ENCODE data around the gene CXCR4.

CXCR4 gene

DNA sequence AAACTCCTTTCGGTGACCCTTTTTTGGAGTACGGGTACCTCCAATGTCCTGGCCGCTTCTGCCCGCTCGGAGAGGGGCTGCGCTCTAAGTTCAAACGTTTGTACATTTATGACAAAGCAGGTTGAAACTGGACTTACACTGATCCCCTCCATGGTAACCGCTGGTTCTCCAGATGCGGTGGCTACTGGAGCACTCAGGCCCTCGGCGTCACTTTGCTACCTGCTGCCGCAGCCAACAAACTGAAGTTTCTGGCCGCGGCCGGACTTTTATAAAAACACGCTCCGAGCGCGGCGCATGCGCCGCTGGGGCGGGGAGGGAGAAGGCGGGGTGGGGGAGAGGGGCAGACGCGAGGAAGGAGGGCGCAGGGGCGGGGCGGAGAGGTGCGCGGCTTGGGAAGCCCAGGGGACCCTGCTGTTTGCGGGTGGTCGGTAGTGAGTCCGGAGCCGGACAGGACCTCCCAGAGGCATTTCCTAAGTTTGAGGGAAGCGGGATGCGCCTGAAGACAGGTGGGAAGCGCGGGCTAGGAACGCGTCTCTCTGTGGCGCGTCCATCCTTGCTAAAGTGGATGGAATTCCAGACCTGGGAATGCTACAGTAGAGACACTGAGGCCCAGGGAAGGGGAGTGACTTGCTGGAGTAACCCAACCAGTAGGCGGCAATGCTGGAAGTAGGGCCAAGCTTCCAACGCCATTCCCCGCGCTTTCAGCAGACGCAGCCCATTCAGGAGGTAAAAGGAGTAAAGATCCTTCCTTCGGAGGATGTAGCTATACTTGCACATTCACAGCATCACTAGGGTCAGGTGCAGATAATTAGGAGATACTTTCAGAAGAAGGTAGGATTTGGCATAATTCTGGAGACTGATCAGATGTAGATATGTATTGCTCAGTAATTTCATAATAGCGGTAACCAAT, at the start of gene CXCR4:
CXCR4 (minus strand) TSS at position 241 of the 910 bp plus-strand sequence; CDS start at position 152, 89 bp downstream.
- DNase-seq = no peak

DNA sequence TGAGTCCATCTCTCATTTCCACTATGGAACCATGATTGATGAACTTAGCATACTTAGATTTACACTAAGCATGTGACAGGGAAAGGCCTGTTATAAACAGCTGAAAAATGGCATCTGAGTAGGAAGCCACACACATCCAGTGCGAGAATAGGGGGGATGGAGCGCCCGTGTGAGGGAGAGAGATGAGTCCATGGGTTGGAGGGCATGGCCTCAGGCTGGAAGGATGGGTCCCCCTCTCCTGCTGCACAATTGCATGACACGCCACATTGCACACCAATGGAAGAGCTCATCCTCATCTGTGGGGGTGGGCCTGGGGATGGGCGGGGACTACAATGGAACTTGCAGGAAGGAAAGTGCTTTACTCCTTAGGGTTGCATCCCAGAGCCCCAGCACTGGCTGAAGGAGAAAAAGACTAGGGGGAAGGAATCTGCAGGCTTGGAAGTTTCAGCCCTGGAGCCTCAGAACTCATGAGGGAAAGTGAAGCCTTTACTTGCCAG, 46.4 kb upstream of the CXCR4 start:
- DNase-seq = no peak

DNA sequence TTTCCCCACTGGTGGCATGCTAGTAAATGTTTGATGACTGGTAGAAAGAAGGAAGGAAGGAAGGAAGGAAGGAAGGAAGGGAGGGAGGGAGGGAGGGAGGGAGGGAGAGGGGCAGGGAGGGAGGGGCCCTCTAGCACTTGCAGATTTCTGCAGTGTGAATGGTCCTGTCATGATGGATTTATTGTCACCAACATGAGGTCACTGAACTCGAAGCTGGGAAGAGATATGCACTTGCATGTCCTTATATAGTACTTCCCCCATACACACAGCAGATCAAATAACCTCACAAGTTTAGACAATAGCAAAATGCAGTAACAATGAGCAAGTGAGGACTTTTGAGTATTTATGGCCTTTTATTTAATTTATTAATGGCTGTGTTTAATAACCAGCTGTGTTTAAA, 44.5 kb upstream of the CXCR4 start:
- DNase-seq = no peak

DNA sequence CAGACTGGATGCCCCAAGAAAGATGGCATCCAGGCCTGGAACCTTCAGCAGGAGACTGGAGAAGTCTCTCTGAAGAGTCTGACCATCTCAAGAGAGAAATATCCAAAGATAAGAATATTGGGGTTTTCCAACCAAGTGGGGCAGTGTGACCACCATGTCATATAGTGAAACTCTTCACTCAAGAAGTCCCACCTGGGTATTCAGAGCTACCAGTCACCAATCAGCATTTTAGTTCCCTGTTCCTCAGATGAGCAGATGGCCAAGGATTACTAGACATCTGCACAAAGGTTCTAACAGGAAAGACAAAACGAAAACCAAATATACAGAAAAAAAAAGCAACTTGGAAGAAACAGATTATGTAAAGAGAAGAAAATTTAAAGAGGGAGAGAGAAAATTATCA, 38.5 kb upstream of the CXCR4 start:
- no peak for DNase-seq

DNA sequence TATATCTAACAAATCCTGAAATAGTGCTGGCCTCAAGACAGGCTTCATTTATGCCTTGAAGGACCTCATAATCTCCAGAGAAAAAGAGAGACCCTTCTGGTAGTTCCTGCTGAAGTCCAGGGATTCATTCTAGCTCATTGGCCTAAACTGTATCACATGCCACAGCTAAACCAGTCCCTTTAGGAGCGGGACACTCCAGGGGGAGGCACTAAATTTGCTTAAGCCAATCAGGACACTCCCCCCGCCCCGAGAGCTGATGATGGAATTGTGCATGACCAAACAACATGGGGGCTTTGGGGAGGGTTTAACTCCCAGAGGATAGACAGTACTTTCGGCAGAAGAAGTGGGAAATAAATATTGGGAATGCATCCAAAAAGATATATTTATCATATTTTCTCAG, 36.4 kb upstream of the CXCR4 start:
- no peak for DNase-seq

DNA sequence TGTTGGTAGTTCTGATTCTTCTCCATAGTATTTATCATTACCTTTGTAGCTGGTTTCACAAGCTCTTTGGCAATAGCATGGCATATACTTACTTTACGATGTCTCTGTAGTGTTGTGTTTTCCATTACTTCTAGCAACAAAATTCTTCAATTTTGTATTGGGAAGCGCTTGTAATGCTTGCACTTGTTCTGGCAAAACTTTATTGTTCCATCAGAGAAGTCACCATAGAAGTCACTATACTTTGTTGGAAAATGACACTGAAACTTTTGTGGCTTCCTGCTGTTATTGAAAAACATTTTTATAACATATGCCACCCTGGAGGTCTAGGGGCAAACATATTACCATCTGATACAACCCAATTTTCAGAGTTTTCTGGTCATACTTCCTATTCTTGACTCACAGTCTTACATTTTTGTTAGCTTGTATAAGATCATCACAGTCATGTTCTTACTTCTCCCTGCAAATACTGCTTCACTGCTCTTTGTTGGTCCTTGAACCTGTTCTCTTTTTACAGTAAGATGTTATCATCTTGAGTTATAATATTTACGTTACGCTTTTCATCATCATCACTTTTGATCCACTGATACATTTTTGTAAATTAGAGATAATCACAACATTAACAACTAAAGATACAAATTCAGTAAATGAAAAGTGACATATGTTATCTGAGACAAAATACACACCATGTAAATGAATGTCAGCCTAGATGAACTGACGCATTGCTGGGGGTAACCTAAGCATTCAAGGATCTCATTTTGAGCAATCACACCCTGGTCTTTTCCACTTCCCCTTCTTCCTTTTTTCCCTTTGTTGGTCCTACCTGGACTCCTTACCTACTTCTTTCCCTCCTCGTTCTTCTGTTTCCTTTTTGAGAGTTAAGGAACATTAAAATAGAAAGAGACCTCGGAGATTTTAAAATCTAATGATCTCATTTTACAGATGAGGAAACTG, 33.3 kb upstream of the CXCR4 start:
- no peak for DNase-seq

DNA sequence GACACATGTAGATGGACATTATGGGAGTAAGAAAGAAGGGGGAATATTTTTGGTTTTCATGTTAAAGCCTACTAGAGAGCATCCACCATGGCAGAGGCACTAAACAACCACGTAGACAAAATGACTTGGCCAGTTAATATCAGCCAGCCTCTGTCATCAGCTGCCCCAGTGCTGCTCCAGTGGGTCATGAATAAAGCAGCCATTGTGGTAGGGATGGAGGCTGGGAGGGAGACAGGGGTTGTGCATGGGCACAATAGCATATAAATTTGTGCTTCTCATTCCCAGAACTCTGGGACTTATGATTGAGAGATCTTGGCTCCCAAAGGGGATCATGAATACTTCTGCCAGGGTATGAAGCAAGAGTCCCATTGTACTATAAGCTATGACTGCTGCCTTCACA, 31.1 kb upstream of the CXCR4 start:
- DNase-seq = no peak

DNA sequence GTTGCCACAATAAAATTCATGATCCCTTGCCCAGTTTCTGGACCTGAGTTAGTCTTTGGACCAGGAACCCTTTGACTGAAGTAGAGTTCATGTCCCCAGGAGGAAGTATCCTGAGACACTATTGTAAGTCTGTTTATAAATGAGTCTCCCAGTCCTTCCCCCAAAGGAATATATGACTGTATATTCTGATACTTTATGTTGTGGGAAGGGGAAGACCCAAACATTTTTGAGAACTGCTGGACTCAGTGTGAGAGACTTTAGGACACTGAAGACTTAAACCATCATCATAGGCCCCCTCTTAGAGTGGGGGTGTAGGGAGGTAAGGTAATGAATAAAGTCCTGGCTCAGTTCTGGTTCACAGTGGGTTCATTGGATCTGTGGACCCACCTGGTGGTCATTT, 28.6 kb upstream of the CXCR4 start:
- no peak for DNase-seq

DNA sequence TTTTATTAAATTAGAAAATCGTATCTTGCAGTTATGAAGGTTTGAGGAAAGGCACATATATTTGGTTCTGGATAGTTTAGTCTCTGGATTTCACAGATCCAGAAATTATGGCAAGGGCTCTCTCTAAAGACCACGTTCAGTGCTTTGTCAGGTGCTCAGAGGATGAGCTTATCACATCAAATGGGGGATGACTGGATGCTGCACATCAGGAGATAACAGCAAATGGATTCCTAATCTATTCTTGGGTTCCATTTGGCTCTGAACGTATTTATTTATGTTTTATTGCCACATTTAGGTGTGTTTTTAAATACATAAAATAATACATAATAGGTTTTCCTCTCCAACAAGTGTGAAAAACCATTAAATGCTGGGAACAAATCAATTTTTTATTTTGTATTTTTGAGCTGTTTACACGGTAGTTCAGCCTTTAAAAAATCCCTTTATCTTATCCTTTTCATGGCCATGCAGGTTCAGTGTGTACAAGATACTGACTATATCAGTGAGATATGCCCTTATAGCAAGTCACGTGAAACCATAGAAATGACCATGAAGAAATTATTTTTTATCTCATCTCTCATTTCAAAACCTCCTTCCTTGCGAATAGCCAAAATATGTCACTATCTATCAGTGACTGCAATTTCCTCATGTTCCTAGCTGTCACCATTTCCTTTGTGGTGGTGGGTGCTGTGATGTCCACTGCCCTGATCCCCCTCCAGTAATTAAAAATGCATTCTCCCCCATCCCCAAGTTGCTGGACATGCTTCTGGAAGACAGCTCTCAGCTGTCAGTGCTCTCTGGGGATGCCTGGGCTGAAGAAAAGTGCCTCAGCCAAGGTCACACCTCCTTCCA, 25.9 kb upstream of the CXCR4 start:
- DNase-seq = no peak

DNA sequence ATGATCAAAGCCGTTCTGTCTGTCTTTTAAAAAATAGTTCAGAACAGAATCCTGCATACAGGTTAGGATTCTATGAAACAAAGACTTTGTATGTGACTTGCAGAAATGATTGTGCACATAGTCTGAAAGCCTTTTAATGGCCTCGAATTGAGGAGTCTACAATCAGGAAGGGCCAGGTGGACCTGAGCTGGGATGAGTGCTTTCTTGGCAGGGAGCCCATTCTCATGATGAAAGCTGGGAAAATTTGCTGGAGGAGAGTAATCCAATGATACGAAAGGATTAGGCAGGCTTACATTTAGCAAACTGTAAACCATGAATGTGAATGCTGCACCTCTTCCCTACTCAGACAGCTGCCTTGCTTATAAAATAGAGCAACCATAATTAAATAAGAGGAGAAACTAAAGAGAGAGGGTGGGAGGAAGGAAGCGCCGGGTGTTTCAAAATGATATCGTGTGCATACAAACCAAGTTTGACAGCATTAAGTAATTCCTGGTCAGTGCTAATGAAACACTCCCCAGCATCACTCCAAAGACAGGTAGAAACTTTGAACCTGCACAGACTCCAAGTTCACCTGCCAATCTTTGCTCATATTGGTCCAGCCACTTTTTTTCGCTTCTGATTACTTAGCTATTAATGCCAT, 23.7 kb upstream of the CXCR4 start:
- peak; percentile 93 for DNase-seq

DNA sequence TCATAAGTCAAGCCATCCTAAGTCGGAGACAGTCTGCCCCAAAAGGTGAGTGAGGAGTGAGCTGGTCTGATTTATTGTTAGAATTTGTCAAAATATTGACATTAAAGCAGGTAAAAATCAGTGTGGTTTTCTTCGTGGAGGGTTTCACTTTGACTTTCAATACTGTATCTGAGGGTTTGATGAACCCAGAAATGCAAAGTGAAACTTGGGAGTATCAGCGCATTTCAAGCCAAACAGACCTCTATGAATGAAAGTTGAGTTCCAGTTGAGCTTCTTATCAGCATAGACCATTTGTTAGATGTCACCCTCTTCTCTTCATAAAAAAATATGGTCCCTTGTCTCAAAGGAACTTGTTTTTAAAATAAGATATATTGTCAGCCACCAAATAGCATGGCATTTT, 21.7 kb upstream of the CXCR4 start:
- no peak for DNase-seq

DNA sequence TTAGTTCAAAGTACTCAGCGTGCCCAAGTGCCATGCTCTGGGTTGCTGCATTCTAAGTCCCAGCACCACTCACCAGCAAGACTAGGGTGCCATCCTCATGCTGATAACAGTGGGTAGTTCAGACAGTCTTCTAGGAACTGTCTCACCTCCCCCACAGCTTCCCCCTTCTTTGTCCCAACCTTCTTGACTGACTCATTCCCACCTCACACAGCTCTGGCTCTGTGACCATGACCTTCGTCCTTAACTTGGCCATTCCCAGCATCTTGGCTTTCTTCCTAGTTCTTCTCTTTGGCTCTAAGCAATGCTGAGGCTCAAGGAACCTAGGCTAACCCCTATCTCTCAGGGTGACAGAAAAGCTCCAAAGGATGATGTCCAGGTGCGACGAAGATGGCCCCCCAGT, 20.0 kb upstream of the CXCR4 start:
- DNase-seq = no peak

DNA sequence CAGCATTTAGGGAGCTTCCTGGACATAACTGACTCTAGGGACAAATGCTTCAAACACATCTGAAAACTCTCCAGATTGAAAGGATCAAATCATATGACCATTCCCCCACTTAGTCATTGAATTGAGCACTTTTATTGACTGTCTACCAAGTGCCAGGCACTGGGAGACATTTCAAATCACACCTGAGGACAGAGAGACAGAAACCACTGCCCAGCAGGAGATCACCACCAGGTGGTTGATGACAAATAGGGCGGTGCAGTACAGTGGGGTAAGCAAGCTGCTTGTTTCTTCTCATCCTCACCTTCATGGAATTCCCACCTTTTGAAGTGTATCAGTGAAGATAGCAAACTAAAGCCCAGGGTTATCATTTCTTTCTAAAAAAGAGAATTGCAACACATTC, 19.0 kb upstream of the CXCR4 start:
- DNase-seq = peak; percentile 29

DNA sequence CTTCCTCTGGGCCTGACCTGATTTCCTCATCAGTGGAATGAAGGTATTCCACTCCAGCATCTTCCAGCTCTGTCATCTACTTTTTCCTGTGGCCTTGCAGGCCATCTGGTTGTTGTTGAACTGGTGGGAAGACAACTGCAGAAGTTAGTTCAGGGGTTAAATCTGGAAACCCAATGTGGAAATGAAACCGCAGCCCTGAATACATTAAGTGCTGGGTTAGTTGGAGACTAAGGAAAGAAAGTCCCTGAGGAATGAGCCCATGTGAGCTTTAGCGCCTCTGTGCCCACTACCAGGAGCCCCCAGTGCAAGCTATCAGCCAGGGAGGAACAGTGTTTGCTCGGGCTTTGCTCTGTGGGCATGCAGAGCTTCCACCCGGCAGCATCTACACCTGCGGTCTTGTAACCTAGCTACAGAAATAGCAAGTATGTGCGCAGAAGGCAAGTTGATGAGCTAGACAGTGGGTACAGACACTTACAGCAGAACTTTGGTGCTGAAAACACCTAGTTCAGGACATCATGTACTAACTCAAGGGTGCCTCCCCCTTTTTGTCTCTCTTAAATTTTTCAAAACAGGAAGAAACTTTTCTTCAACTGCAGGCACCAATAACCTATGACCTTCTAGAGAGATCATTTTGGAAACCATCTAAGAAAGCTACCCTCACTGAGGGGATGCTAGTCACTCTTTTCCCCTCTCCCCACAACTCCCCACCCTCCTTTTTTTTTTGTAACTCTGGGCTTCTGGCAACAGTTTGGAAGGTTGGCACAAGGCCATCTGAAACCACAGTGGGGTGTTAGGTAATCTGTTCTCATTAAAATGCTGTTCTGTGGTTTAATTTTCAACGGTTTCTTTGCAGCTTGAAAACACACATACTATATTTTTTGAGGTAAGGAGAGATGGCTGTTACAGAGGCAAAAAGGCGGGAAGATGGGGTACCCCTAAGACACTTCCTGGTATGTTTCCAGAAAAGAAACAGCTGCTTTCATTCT, 18.3 kb upstream of the CXCR4 start:
- DNase-seq = no peak

DNA sequence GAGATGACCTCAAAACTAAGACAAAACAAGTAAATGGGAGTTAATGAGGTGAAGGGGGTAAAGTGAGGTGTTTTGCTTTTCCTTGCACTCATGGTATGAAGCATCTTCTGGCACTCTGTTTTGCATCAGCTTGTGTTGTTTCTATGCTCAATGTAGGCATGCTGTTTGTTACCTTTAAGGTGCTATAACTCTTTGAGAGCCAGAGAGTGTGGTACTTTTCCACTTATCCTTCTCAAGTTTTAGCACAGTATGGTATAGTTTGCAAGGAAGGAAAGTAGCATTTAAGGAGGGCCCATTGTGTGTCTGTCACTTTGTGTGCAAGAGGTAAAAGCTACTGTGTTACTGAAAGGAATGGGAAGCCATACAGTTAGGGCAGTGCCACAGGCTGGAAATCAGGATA, 17.5 kb upstream of the CXCR4 start:
- DNase-seq = no peak

DNA sequence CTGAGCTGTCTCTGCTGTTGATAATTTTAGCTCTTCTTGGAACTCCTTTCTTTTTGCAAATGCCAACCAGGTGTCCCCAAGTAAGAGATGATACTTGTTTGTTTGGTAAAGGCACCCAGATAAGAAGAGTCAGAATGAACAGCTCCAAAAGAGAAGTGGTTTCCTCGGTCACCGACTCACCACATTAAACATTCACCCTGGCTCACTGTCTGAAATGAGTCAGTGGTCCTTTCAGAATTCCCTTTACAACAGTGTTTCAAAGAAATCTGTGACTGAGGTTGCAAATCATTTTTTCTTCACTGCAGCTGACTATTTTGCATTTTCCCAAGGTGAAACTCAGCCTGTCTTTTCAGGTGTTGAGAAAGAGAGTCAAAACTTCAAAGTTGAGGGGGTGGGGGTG, 16.2 kb upstream of the CXCR4 start:
- DNase-seq = no peak

DNA sequence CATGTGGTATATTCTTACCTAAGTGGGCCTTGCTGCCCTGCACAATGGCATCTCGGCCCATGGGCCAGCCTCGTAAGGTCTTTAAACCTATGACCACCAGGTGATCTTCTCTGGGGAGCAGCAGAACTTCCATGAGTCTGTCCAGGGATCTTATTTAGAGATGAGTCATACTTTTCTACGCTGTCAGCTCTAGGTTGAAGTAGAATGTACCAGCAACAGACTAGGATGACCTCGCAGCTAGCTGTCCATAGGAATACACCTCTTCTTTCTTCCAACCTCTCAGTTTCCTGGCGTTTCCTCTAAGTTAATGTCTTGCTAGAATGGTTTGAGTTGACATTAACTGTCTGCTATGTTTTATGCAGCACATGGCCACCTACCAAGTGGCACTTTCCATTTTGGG, 15.6 kb upstream of the CXCR4 start:
- no peak for DNase-seq

DNA sequence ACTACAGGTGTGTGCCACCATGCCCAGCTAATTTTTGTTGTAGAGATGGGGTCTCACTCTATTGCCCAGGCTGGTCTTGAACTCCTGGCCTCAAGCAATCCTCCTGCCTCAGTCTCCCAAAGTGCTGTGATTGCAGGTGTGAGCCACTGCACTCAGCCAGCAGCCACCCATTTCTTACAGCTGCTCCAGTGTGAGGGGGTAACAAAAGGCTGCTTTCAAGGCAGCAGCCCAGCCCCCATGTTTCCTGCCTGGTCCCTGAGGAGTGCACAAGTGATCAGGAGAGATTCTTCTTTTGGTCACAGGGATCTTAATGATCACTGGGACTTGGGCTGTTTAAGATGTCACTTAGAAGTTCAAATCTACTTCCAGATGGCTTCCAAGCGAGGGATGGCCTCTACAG, 15.2 kb upstream of the CXCR4 start:
- DNase-seq = no peak

DNA sequence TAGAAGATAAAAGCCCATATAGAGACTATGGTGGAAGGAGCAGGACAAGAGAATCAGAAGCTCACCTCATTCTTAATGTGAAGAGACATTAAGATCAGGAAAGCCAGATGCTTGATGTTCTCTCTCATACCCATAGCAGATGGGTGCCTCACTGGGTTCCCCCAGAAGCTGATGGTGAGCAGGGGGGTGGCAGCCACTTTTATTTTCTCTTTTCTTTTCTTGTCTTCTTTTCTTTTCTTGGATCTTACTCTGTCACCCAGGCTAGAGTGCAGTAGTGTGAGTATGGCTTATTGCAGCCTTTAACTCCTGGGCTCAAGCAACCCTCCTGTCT, 14.8 kb upstream of the CXCR4 start:
- DNase-seq = no peak

DNA sequence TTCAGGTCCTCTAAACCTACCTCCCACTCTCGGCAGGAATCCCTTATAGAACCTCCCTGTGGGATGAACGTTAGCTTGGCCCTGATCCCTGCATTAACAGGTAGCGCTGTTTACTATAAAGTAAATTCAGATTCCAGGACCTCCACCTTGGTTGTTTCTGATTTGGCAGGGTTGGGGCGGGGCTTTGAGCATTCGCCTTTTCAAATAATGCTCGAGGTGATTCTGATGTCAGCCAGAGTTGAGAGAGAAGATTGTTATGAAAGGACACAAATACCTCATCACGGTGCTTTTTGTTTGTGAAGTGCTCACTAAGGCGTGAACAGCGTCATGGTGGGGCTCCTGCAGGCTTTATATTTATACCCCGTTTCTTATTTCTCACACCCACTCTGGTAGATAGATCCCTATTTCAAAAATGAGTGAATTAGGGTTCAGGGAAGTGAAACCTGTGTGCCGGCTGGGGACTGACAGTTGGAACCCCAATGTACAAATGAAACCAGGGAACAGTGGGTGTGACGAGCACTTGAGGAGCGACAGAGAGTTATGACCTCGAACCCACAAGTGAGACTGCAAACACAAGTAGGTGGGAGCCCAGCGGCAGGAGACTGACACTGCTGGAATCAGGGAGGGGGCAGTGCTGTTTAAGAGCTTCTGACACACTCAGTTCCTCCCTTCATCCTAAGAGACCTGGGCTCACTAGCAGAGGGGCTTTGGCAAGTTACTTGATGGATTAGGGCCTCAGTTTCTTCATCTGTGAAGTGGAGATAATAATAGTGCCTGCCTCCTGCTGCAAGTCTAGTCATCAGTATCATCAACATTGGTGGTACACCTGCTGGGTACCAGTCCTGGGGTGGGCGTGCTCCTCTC, 14.2 kb upstream of the CXCR4 start:
- no peak for DNase-seq

All from NCI-H1436 treated with DMSO at 0.1 percent for 48 hours (cell line).